Activated T-helper 9 cell treated with anti-CD3 and anti-CD28 coated beads, Interleukin-2, amount 50 U/mL, for 16 hours (primary cell): ENCODE measurements around the gene TACR1.

ENCODE experiments used
- DNase-seq: peaks from one replicate; pipeline ENCODE4 v3.0.0-alpha.2; 2020; ENCODE audit warnings: low read depth

The TACR1 gene

DNA sequence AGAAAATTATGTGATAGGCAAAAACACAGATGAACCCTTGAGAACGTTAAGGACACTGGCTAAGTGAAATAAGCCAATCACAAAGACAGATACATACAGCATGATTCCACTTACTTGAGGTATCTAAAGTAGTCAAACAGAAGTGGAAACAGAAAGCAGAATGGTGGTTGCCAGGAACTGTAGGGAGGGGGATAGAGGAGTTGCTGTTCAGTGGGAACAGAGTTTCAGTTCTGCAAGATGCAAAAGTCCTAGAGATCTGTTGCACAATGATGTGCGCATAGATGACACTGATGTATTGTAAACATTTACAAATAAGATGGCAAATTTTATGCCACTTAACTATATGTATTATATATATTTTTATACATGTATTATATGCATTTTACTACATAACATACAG, 181.2 kb downstream of the TACR1 start:
- no peak for DNase-seq

DNA sequence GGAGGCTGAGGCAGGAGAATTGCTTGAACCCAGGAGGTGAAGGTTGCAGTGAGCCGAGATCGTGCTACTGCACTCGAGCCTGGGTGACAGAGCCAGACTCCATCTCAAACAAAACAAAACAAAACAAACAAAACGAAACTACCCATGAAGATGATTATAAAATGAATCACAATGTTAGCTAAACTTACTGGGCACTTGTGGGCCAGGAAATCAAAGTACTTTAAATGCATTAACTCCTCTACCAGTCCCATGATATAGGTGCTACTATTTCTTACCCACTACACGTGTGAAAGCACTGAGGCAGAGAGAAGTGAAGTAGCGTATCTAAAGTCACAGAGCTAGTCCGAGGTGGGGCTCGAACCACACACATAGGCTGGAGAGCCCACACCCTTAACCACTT, 187.2 kb downstream of the TACR1 start:
- DNase-seq = no peak

DNA sequence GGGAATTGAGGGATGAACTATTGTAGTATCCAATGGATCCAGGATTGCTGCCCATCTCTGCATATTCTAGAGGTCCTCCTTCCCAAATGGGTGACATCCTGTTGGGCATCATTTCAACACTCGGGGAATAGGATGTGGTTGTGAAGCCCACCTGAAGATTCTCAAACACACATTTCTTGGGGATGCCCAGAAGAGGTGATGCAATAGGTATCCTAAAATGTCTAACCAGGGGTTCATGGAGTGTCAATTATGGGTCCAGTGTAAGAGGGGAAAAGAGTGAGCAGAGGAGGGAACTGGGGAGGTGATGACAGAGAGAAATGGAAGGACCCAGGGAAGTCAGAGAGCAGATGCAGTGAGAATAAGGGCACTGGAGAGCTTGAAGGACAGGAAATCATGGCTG, 188.7 kb downstream of the TACR1 start:
- no peak for DNase-seq

DNA sequence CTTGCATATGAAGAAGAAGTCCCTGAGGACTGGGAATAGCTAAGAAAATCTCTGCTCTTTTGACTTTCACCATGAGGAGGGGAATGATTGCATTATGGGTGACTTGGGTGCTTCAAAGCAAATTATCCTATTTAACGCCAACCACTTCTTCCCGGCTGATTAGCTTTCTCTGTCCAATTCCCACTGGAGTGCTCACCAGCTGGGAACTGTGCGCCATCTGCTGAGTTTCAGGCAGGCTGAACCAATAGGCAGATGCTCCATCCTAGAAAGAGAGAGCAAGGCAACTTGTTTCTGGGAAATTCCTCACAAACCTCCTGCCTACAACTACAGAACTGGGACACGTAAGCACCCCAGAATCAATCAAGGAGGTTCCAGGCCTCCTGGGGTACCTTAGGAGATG, 191.5 kb downstream of the TACR1 start:
- DNase-seq = no peak

DNA sequence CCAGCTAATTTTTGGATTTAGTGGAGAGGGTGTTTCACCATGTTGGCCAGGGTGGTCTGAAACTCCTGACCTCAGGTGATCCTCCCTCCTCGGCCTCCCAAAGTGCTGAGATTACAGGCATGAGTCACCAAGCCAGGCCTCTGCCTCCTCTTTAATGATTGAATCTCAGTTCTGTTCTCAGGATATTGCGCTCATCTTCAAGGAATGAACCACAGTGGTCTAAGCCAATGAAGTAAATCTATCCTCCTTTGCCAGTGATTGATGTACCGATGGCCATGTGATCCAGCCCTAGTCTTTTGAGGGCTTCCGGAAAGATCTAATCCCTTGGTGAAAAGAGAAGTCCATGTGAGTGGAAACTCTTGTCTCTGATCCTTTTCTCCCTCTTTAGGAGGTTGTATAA, 192.3 kb downstream of the TACR1 start:
- DNase-seq = no peak

DNA sequence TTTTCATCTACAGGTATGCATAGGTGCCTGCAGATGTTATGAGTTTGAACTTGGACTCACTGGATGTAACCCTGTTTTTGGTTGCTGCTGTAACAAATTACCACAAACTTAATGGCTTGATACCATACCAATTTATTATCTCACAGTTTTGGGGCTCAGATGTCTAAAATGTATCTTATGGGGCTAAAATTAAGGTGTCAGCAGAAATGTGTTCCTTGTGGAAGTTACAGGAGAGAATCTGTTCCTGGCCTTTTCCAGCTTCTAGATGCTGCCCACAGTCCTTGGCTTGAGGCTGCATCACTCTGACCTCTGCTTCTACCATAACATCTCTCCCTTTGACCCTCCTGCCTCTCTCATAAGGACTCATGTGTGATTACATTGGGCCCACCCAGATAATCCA, 193.3 kb downstream of the TACR1 start:
- no peak for DNase-seq

DNA sequence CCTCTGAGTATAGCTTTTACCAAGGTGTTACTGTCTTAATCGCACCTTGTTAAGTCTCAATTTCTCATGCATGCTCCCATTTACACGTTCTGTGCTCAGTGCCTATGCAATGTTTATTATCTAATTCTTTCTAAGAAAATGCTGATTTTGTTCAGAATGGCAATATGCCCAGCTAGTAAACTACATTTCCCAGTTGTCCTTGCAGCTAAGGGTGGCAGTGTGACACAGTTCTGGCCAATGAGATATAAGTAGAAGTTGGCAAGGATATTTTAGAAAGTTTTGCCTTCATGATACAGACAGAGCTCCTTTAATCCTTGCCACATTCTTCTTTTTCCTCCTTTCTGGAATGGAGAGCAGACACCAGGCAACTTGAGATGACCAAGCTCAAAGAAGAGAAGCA, 195.5 kb downstream of the TACR1 start:
- DNase-seq = no peak

DNA sequence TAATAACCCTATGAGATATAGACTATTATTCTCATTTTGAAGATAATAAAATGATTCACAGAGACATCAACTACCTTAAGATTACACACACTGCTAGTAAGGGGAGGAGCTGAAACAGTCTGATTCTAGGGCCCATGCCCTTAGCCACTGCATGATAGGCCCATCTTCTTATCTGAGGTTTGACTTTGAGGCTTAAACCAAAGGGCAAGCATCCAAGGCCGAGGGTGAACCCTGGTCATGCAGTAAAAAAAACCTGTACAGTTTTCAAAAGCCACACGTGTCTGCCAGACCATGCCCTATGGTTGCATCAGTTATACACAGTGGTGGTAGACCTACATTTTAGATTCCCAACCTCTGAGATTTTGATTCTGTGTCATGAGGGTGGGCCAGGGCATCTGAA, 196.0 kb downstream of the TACR1 start:
- no peak for DNase-seq

DNA sequence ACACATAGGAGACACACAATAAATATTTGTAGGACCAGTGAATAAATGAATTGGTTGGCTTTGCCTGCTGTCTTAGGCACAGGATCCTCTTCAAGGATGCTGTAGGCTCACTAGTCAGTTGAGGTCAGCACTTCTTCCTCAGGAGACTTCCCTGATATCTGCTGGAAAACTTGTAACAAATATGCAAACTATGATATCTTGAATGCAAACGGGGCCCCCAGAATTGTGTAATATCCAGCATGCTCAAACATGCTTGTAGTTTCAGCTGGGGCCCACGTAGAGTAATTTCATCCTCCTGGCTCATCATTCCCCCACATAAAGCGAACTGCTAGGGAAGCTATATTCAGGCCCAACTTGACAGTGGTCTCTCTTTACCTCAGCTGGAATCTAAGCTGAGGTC, 197.3 kb downstream of the TACR1 start:
- no peak for DNase-seq

DNA sequence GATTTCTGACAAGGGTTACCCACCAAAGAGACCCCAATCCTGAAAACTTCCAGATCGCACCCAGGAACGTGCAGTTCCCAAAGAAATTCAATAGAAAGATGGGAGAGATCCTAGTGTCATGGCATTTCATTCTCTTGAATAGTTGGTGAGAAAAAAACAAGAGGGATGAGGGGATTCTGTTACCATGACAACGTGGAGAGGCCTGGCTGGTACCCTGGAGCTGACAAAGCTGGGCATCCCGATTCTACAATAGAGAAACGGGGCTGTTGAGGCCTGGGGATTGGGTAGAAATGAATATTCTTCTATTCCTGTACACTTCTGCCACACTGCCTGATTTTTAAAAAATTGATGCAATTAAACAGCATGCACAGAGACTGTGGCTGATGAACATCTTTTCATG, 199.9 kb downstream of the TACR1 start:
- no peak for DNase-seq
